Measurements from ENCODE around the gene LILRA6.

DNA sequence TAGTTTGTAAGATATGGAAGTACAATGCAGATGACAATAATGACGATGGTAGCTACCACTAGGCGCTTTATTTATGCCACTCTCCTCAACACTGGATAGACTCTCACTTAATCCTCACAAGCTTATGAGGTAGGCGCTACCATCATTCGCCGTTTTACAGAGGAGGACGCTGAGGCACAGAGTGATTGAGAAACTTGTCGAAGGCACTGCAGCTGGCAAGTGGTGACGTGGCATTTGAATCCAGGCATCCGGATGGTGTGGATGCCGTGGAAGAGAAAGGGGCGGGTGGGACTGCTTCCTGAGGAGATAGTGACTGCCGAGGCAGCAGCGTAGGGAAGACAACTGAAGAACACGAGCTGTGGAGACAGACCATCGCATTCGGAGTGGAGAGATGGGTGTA, 43.2 kb downstream of the LILRA6 start:
- TF ChIP-seq EP300 (IDR thresholded peaks at IDR 0.05; ENCODE audit: borderline replicate concordance) (no peak), RAD21 (IDR thresholded peaks at IDR 0.05; ENCODE audit: low read depth) (no peak), CEBPB (IDR thresholded peaks at IDR 0.05) (no peak), TCF12 (IDR thresholded peaks at IDR 0.05; ENCODE audit: low read depth) (no peak), YY1 (IDR thresholded peaks at IDR 0.05; ENCODE audit: low read depth) (no peak), CREB1 (IDR thresholded peaks at IDR 0.05; ENCODE audit: low read depth) (no peak), NFIC (IDR thresholded peaks at IDR 0.05) (no peak), ZBTB7A (IDR thresholded peaks at IDR 0.05; ENCODE audit: low read depth) (no peak), TAF1 (IDR thresholded peaks at IDR 0.05; ENCODE audit: low read depth) (no peak), EGR1 (IDR thresholded peaks at IDR 0.05) (no peak), FOXM1 (IDR thresholded peaks at IDR 0.05; ENCODE audit: borderline replicate concordance, low read depth) (no peak)
- TF ChIP-seq, protein P1, sequence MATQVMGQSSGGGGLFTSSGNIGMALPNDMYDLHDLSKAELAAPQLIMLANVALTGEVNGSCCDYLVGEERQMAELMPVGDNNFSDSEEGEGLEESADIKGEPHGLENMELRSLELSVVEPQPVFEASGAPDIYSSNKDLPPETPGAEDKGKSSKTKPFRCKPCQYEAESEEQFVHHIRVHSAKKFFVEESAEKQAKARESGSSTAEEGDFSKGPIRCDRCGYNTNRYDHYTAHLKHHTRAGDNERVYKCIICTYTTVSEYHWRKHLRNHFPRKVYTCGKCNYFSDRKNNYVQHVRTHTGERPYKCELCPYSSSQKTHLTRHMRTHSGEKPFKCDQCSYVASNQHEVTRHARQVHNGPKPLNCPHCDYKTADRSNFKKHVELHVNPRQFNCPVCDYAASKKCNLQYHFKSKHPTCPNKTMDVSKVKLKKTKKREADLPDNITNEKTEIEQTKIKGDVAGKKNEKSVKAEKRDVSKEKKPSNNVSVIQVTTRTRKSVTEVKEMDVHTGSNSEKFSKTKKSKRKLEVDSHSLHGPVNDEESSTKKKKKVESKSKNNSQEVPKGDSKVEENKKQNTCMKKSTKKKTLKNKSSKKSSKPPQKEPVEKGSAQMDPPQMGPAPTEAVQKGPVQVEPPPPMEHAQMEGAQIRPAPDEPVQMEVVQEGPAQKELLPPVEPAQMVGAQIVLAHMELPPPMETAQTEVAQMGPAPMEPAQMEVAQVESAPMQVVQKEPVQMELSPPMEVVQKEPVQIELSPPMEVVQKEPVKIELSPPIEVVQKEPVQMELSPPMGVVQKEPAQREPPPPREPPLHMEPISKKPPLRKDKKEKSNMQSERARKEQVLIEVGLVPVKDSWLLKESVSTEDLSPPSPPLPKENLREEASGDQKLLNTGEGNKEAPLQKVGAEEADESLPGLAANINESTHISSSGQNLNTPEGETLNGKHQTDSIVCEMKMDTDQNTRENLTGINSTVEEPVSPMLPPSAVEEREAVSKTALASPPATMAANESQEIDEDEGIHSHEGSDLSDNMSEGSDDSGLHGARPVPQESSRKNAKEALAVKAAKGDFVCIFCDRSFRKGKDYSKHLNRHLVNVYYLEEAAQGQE (IDR thresholded peaks at IDR 0.05; ENCODE audit: low read depth), result no peak
- TF ChIP-seq, protein P2, sequence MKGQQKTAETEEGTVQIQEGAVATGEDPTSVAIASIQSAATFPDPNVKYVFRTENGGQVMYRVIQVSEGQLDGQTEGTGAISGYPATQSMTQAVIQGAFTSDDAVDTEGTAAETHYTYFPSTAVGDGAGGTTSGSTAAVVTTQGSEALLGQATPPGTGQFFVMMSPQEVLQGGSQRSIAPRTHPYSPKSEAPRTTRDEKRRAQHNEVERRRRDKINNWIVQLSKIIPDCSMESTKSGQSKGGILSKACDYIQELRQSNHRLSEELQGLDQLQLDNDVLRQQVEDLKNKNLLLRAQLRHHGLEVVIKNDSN (IDR thresholded peaks at IDR 0.05), result no peak
- TF ChIP-seq, protein P3, sequence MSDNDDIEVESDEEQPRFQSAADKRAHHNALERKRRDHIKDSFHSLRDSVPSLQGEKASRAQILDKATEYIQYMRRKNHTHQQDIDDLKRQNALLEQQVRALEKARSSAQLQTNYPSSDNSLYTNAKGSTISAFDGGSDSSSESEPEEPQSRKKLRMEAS (IDR thresholded peaks at IDR 0.05), result no peak
